SK-N-SH (cell line): ENCODE measurements around the gene ADCY5.

Source experiments
- CHD2 ChIP-seq: fragments of 150-350 bp; IDR thresholded peaks from 2 replicates; pipeline ENCODE4 v1.6.1; 2018; ENCODE audit warnings: low read length; ENCODE audit not compliant: partially characterized antibody
- EP300 ChIP-seq, 2 experiments: IDR thresholded peaks; 2 replicates each; pipeline versions ENCODE4 v1.4.0 to v1.6.1; 2012; ENCODE audit warnings: borderline replicate concordance in 1 of 2, low read depth in 1 of 2, low read length in 1 of 2
- FOXJ3 ChIP-seq: sonication (generic); formaldehyde crosslinking; IDR thresholded peaks from 2 replicates; pipeline ENCODE4 v1.5.1; 2020; ENCODE audit warnings: mild to moderate bottlenecking, missing genetic modification reagents
- JUND ChIP-seq: IDR thresholded peaks from 2 replicates; pipeline ENCODE4 v1.4.0; 2012
- POLR2AphosphoS5 ChIP-seq: IDR thresholded peaks from 2 replicates; pipeline ENCODE4 v1.6.1; 2012; ENCODE audit warnings: low read depth, low read length
- RAD21 ChIP-seq: IDR thresholded peaks from 2 replicates; pipeline ENCODE4 v1.6.1; 2012; ENCODE audit warnings: mild to moderate bottlenecking, low read length
- RXRA ChIP-seq: IDR thresholded peaks from 2 replicates; pipeline ENCODE4 v1.4.0; 2012; ENCODE audit warnings: low read depth, mild to moderate bottlenecking, borderline replicate concordance
- TCF12 ChIP-seq: IDR thresholded peaks from 2 replicates; pipeline ENCODE4 v1.4.0; 2012
- TF ChIP-seq, protein P1 (sequence below): fragments of 200-600 bp; sonication (generic); IDR thresholded peaks from 2 replicates; pipeline ENCODE4 v1.6.1; 2017; ENCODE audit warnings: antibody characterized with exemption, mild to moderate bottlenecking, moderate library complexity
- TF ChIP-seq, protein P2 (sequence below): IDR thresholded peaks from 2 replicates; pipeline ENCODE4 v1.6.1; 2012; ENCODE audit warnings: mild to moderate bottlenecking, low read depth, low read length, moderate library complexity

DNA sequence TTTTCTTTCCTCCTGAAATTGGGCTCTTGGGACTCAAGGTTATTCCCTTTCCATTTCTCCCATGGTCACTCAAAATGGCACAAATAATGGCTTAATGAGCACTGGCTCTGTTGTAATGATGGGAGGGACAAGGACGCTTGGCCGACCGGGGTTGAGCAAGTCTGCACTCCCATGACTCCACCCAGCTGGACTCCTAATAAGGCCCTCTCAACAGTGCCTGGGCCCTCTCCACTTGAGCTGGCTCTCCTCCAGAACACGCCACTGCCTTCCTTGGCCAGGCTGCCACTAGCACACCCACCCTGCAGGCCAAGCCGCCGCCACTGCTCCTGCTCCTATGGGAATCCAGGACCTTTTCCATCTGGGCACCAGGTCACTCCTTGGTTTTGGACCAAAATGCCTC, 42.3 kb downstream of the ADCY5 start:
- TF ChIP-seq, protein P1, sequence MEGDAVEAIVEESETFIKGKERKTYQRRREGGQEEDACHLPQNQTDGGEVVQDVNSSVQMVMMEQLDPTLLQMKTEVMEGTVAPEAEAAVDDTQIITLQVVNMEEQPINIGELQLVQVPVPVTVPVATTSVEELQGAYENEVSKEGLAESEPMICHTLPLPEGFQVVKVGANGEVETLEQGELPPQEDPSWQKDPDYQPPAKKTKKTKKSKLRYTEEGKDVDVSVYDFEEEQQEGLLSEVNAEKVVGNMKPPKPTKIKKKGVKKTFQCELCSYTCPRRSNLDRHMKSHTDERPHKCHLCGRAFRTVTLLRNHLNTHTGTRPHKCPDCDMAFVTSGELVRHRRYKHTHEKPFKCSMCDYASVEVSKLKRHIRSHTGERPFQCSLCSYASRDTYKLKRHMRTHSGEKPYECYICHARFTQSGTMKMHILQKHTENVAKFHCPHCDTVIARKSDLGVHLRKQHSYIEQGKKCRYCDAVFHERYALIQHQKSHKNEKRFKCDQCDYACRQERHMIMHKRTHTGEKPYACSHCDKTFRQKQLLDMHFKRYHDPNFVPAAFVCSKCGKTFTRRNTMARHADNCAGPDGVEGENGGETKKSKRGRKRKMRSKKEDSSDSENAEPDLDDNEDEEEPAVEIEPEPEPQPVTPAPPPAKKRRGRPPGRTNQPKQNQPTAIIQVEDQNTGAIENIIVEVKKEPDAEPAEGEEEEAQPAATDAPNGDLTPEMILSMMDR = no peak
- TF ChIP-seq CHD2 = no peak
- no peak for TF ChIP-seq POLR2AphosphoS5
- no peak for TF ChIP-seq TCF12
- TF ChIP-seq EP300 (IDR thresholded peaks at IDR 0.05; ENCODE audit: borderline replicate concordance in 1 of 2, low read depth in 1 of 2, low read length in 1 of 2) = no peak
- TF ChIP-seq RAD21 = no peak
- TF ChIP-seq RXRA = no peak
- TF ChIP-seq FOXJ3 = no peak
- TF ChIP-seq JUND = no peak
- TF ChIP-seq, protein P2, sequence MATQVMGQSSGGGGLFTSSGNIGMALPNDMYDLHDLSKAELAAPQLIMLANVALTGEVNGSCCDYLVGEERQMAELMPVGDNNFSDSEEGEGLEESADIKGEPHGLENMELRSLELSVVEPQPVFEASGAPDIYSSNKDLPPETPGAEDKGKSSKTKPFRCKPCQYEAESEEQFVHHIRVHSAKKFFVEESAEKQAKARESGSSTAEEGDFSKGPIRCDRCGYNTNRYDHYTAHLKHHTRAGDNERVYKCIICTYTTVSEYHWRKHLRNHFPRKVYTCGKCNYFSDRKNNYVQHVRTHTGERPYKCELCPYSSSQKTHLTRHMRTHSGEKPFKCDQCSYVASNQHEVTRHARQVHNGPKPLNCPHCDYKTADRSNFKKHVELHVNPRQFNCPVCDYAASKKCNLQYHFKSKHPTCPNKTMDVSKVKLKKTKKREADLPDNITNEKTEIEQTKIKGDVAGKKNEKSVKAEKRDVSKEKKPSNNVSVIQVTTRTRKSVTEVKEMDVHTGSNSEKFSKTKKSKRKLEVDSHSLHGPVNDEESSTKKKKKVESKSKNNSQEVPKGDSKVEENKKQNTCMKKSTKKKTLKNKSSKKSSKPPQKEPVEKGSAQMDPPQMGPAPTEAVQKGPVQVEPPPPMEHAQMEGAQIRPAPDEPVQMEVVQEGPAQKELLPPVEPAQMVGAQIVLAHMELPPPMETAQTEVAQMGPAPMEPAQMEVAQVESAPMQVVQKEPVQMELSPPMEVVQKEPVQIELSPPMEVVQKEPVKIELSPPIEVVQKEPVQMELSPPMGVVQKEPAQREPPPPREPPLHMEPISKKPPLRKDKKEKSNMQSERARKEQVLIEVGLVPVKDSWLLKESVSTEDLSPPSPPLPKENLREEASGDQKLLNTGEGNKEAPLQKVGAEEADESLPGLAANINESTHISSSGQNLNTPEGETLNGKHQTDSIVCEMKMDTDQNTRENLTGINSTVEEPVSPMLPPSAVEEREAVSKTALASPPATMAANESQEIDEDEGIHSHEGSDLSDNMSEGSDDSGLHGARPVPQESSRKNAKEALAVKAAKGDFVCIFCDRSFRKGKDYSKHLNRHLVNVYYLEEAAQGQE = no peak
